ENCODE data around the gene DCDC2B.

DNA sequence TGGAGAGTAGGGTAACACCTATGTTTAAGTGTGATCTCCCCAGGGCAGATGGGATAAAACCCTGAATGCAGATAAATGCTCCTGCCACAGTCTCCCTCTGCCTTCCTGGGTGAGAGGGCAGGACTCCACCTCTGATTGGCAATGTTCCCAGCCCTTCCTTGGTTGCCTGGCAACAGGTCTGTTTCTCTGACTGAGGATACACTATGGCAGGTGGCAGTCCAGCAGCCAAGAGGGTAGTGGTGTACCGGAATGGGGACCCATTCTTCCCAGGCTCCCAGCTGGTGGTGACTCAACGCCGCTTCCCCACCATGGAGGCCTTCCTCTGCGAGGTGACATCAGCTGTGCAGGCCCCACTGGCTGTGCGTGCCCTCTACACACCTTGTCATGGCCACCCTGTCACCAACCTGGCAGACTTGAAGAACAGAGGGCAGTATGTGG lies at the start of gene DCDC2B:
- TF ChIP-seq JUN (CRISPR knock-in tag; IDR thresholded peaks at IDR 0.05) (no peak), NFYB (CRISPR knock-in tag; conservative IDR thresholded peaks at IDR 0.05; ENCODE audit: low read depth) (no peak), CREB1 (CRISPR knock-in tag; IDR thresholded peaks at IDR 0.05) (no peak), SP1 (CRISPR knock-in tag; conservative IDR thresholded peaks at IDR 0.05) (no peak), TCF7 (CRISPR knock-in tag; IDR thresholded peaks at IDR 0.05; ENCODE audit: low read depth) (no peak)
- TF ChIP-seq, protein P1, sequence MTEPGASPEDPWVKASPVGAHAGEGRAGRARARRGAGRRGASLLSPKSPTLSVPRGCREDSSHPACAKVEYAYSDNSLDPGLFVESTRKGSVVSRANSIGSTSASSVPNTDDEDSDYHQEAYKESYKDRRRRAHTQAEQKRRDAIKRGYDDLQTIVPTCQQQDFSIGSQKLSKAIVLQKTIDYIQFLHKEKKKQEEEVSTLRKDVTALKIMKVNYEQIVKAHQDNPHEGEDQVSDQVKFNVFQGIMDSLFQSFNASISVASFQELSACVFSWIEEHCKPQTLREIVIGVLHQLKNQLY (CRISPR knock-in tag; IDR thresholded peaks at IDR 0.05): no peak
- TF ChIP-seq, protein P2, sequence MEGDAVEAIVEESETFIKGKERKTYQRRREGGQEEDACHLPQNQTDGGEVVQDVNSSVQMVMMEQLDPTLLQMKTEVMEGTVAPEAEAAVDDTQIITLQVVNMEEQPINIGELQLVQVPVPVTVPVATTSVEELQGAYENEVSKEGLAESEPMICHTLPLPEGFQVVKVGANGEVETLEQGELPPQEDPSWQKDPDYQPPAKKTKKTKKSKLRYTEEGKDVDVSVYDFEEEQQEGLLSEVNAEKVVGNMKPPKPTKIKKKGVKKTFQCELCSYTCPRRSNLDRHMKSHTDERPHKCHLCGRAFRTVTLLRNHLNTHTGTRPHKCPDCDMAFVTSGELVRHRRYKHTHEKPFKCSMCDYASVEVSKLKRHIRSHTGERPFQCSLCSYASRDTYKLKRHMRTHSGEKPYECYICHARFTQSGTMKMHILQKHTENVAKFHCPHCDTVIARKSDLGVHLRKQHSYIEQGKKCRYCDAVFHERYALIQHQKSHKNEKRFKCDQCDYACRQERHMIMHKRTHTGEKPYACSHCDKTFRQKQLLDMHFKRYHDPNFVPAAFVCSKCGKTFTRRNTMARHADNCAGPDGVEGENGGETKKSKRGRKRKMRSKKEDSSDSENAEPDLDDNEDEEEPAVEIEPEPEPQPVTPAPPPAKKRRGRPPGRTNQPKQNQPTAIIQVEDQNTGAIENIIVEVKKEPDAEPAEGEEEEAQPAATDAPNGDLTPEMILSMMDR (IDR thresholded peaks at IDR 0.05): no peak
- TF ChIP-seq, protein P3, sequence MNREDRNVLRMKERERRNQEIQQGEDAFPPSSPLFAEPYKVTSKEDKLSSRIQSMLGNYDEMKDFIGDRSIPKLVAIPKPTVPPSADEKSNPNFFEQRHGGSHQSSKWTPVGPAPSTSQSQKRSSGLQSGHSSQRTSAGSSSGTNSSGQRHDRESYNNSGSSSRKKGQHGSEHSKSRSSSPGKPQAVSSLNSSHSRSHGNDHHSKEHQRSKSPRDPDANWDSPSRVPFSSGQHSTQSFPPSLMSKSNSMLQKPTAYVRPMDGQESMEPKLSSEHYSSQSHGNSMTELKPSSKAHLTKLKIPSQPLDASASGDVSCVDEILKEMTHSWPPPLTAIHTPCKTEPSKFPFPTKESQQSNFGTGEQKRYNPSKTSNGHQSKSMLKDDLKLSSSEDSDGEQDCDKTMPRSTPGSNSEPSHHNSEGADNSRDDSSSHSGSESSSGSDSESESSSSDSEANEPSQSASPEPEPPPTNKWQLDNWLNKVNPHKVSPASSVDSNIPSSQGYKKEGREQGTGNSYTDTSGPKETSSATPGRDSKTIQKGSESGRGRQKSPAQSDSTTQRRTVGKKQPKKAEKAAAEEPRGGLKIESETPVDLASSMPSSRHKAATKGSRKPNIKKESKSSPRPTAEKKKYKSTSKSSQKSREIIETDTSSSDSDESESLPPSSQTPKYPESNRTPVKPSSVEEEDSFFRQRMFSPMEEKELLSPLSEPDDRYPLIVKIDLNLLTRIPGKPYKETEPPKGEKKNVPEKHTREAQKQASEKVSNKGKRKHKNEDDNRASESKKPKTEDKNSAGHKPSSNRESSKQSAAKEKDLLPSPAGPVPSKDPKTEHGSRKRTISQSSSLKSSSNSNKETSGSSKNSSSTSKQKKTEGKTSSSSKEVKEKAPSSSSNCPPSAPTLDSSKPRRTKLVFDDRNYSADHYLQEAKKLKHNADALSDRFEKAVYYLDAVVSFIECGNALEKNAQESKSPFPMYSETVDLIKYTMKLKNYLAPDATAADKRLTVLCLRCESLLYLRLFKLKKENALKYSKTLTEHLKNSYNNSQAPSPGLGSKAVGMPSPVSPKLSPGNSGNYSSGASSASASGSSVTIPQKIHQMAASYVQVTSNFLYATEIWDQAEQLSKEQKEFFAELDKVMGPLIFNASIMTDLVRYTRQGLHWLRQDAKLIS (CRISPR knock-in tag; IDR thresholded peaks at IDR 0.05; ENCODE audit: borderline replicate concordance): no peak
- TF ChIP-seq, protein P4, sequence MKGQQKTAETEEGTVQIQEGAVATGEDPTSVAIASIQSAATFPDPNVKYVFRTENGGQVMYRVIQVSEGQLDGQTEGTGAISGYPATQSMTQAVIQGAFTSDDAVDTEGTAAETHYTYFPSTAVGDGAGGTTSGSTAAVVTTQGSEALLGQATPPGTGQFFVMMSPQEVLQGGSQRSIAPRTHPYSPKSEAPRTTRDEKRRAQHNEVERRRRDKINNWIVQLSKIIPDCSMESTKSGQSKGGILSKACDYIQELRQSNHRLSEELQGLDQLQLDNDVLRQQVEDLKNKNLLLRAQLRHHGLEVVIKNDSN (CRISPR knock-in tag; IDR thresholded peaks at IDR 0.05): no peak
- TF ChIP-seq, protein P5, sequence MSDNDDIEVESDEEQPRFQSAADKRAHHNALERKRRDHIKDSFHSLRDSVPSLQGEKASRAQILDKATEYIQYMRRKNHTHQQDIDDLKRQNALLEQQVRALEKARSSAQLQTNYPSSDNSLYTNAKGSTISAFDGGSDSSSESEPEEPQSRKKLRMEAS (CRISPR knock-in tag; IDR thresholded peaks at IDR 0.05): no peak
- TF ChIP-seq, protein P6, sequence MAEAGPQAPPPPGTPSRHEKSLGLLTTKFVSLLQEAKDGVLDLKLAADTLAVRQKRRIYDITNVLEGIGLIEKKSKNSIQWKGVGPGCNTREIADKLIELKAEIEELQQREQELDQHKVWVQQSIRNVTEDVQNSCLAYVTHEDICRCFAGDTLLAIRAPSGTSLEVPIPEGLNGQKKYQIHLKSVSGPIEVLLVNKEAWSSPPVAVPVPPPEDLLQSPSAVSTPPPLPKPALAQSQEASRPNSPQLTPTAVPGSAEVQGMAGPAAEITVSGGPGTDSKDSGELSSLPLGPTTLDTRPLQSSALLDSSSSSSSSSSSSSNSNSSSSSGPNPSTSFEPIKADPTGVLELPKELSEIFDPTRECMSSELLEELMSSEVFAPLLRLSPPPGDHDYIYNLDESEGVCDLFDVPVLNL (CRISPR knock-in tag; IDR thresholded peaks at IDR 0.05; ENCODE audit: borderline replicate concordance, low read depth): no peak
- TF ChIP-seq, protein P7, sequence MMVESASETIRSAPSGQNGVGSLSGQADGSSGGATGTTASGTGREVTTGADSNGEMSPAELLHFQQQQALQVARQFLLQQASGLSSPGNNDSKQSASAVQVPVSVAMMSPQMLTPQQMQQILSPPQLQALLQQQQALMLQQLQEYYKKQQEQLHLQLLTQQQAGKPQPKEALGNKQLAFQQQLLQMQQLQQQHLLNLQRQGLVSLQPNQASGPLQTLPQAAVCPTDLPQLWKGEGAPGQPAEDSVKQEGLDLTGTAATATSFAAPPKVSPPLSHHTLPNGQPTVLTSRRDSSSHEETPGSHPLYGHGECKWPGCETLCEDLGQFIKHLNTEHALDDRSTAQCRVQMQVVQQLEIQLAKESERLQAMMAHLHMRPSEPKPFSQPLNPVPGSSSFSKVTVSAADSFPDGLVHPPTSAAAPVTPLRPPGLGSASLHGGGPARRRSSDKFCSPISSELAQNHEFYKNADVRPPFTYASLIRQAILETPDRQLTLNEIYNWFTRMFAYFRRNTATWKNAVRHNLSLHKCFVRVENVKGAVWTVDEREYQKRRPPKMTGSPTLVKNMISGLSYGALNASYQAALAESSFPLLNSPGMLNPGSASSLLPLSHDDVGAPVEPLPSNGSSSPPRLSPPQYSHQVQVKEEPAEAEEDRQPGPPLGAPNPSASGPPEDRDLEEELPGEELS (CRISPR knock-in tag; IDR thresholded peaks at IDR 0.05): no peak
- TF ChIP-seq, protein P8, sequence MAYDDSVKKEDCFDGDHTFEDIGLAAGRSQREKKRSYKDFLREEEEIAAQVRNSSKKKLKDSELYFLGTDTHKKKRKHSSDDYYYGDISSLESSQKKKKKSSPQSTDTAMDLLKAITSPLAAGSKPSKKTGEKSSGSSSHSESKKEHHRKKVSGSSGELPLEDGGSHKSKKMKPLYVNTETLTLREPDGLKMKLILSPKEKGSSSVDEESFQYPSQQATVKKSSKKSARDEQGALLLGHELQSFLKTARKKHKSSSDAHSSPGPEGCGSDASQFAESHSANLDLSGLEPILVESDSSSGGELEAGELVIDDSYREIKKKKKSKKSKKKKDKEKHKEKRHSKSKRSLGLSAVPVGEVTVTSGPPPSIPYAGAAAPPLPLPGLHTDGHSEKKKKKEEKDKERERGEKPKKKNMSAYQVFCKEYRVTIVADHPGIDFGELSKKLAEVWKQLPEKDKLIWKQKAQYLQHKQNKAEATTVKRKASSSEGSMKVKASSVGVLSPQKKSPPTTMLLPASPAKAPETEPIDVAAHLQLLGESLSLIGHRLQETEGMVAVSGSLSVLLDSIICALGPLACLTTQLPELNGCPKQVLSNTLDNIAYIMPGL (CRISPR knock-in tag; IDR thresholded peaks at IDR 0.05): no peak
